Adrenal gland (tissue), 12 donors: ENCODE data around the gene MAP4K1. TPM values are rescaled to one million over a fixed set of nuclear protein-coding genes. Genes with fewer than 3 reads are reported as not detected.
"Not testable (repeated sequence)": the region's sequence is repeated elsewhere in the genome, so short reads cannot be mapped to it uniquely, and the experiment has no call there.

ENCODE experiments used
- DNase-seq, 7 donors: peaks; one replicate each; pipeline ENCODE4 v3.0.0-alpha.2; 2019 to 2020
- H3K27ac ChIP-seq, 5 donors: fragments of 200-600 bp; sonication (generic) in 4 of 5; 1 replicate in 3 of 5; 2 replicates in 2 of 5; pipeline versions ENCODE4 v1.5.1 to v1.8.0; 2016 to 2020; ENCODE audit warnings: mild to moderate bottlenecking in 1 of 5
- H3K27me3 ChIP-seq: fragments of 200-600 bp; 2 replicates; pipeline ENCODE4 v1.8.0; 2021
- H3K36me3 ChIP-seq, 2 donors: fragments of 200-600 bp; replicated peaks in 1 of 2; 1 replicate in 1 of 2; 2 replicates in 1 of 2; pipeline versions ENCODE4 v1.5.1 to v1.8.0; 2018 to 2022
- H3K4me1 ChIP-seq, 2 donors: fragments of 200-600 bp; replicated peaks in 1 of 2; 1 replicate in 1 of 2; 2 replicates in 1 of 2; pipeline versions ENCODE4 v1.5.1 to v1.8.0; 2018 to 2021
- H3K4me3 ChIP-seq, 4 donors: fragments of 200-600 bp; sonication (generic) in 3 of 4; one replicate each; pipeline ENCODE4 v1.5.1; 2016 to 2018
- H3K9me3 ChIP-seq, 3 donors: fragments of 200-600 bp; sonication (generic) in 1 of 3; replicated peaks in 1 of 3; 1 replicate in 2 of 3; 2 replicates in 1 of 3; pipeline versions ENCODE4 v1.5.1 to v1.8.0; 2016 to 2021
- CTCF ChIP-seq, 6 experiments: fragments of 450-650 bp in 4 of 6; fragments of 200-600 bp in 2 of 6; sonication (generic) in 1 of 6; IDR thresholded peaks; 1 replicate in 5 of 6; 2 replicates in 1 of 6; pipeline versions ENCODE4 v1.5.1 to v1.8.0; 2016 to 2021; ENCODE audit warnings: antibody characterized with exemption in 6 of 6, mild to moderate bottlenecking in 2 of 6, moderate library complexity in 1 of 6
- POLR2A ChIP-seq, 2 donors: fragments of 450-650 bp; IDR thresholded peaks; one replicate each; pipeline ENCODE4 v1.6.1; 2017; ENCODE audit warnings: antibody characterized with exemption in 2 of 2, mild to moderate bottlenecking in 2 of 2, moderate library complexity in 1 of 2
- WGBS, 4 donors: extraction: QIAGEN DNeasy Blood & Tissue Kit in 2 of 4; methylation state at CpG; one replicate each; pipeline versions ENCODE4 v1.1.5 to v1.1.7; 2013 to 2017; 5-methylcytosine and 5-hydroxymethylcytosine counted together
- intact Hi-C, 2 donors: fragments of 100-400 bp; cut with DNase I; formaldehyde crosslinking; loops; one replicate each; pipeline versions ENCODE4 v1.14.1 to v1.15.0; 2022 to 2023
- polyA plus RNA-seq, 3 donors: library from polyadenylated mRNA; stranded (reverse); fragments of 200-250 nt in 2 of 3; fragments of 350-450 nt in 1 of 3; fragmentation: Illumina TruSeq in 1 of 3; extraction: RNeasy Lipid Tissue Mini Kit (QIAGEN cat#74804) in 1 of 3; gene quantifications; one replicate each; pipeline ENCODE4 v1.2.3, GENCODE V29; 2013 to 2014
- total RNA-seq, 9 donors: library from RNA; depleted of rRNA in 4 of 9; stranded (reverse); fragments of >200 nt in 4 of 9; fragments of 120-200 nt in 1 of 9; fragmentation: NEBNext Ultra II Directional in 1 of 9; extraction: Animal tissue kit (Norgen Biotek cat#: 25700) in 1 of 9; gene quantifications; one replicate each; pipeline versions ENCODE4 v1.1.0 to v1.2.4, GENCODE V29; 2013 to 2023
- donor health status: healthy with polysubstance abuse.
- donor health status: Bipolar disorder and iron deficiency.
- donor health status: DM: yes; HTN: yes; CAD: no.
- donor health status: DM: no; HTN: no; CAD: no.
- donor health status: DM: no; HTN: no; CAD: no.
- donor health status: DM: yes; HTN: yes; CAD: no.

The MAP4K1 gene
- total and polyA plus RNA-seq, 12 donors, result 1.1 to 12.5 (median 4.1) TPM

- intact Hi-C loops, result no loop called here
- no peaks in the 10 kb centered on the region for H3K36me3 ChIP-seq
- no peak overlapping the region for H3K27ac ChIP-seq
- no peaks in the 10 kb centered on the region for H3K9me3 ChIP-seq
- WGBS, 4 donors, result 76 to 83% (median 77%) methylated on average over 8 of the region's 8 CpGs
- no peak for DNase-seq
- TF ChIP-seq POLR2A (IDR thresholded peaks at IDR 0.05), result no peak
- no peak for TF ChIP-seq CTCF (IDR thresholded peaks at IDR 0.05)
- no peaks in the 10 kb centered on the region for H3K4me1 ChIP-seq
- no peaks in the 10 kb centered on the region for H3K27me3 ChIP-seq
- no peak overlapping the region for H3K4me3 ChIP-seq
These were observed 62.6 kb downstream of the MAP4K1 start for GRCh38 chr19:38555200-38555599.

GRCh38 chr19:38554676-38555141, 63.0 kb downstream of the MAP4K1 start:
- intact Hi-C loops, result no loop called here

GRCh38 chr19:38553239-38553638, 64.5 kb downstream of the MAP4K1 start:
- H3K4me3 ChIP-seq, H3K4me1 ChIP-seq, H3K27ac ChIP-seq, intact Hi-C loops, H3K9me3 ChIP-seq, H3K27me3 ChIP-seq, DNase-seq, H3K36me3 ChIP-seq: not testable (repeated sequence)
- WGBS, 4 donors, result 91 to 100% (median 100%) methylated on average over 1 of the region's 1 CpG

More at GRCh38 chr19:38554676-38555141, 63.0 kb downstream of the MAP4K1 start:
- no peak overlapping the region for H3K27ac ChIP-seq
- TF ChIP-seq CTCF (IDR thresholded peaks at IDR 0.05) (no peak), POLR2A (IDR thresholded peaks at IDR 0.05) (no peak)
- no peaks in the 10 kb centered on the region for H3K4me1 ChIP-seq
- H3K4me3 ChIP-seq, result no peak overlapping the region
- H3K36me3 ChIP-seq, result no peaks in the 10 kb centered on the region
- WGBS, 4 donors, result 56 to 64% (median 59%) methylated on average over 3 of the region's 3 CpGs
- H3K27me3 ChIP-seq, result no peaks in the 10 kb centered on the region
- no peak for DNase-seq
- H3K9me3 ChIP-seq, result no peaks in the 10 kb centered on the region

GRCh38 chr19:38551450-38551813, 66.3 kb downstream of the MAP4K1 start:
- no peak for DNase-seq
- 44 to 57% (median 52%) methylated on average over 6 of the region's 6 CpGs for WGBS, 4 donors

More at GRCh38 chr19:38551450-38551813, 66.3 kb downstream of the MAP4K1 start:
- intact Hi-C loops, result no loop called here
- Histone ChIP-seq H3K4me1 (no peaks in the 10 kb centered on the region), H3K27me3 (no peaks in the 10 kb centered on the region), H3K9me3 (no peaks in the 10 kb centered on the region), H3K4me3 (no peak overlapping the region), H3K27ac (no peak overlapping the region), H3K36me3 (no peaks in the 10 kb centered on the region)
- TF ChIP-seq POLR2A (IDR thresholded peaks at IDR 0.05) (no peak), CTCF (IDR thresholded peaks at IDR 0.05) (no peak)
